ENCODE data around the gene NDUFA8. TPM values are rescaled to one million over a fixed set of nuclear protein-coding genes. Genes with fewer than 3 reads are reported as not detected.

NDUFA8 gene
- total RNA-seq, 1 donor = 25.0 TPM

GRCh38 chr9:122192914-122193525 is 33.4 kb upstream of the NDUFA8 start:
- DNase-seq (ENCODE audit: low read depth) = no peak
- TF ChIP-seq CTCF (IDR thresholded peaks at IDR 0.05; ENCODE audit: insufficient read depth, low read depth, low read length) = no peak
- H3K4me3 ChIP-seq (ENCODE audit: low read depth, low read length) = no peak overlapping the region

GRCh38 chr9:122192261-122192875 is 32.8 kb upstream of the NDUFA8 start:
- H3K4me3 ChIP-seq (ENCODE audit: low read depth, low read length) = no peak overlapping the region
- no peak for TF ChIP-seq CTCF (IDR thresholded peaks at IDR 0.05; ENCODE audit: insufficient read depth, low read depth, low read length)
- no peak for DNase-seq (ENCODE audit: low read depth)

- TF ChIP-seq CTCF (IDR thresholded peaks at IDR 0.05; ENCODE audit: insufficient read depth, low read depth, low read length) = no peak
- H3K4me3 ChIP-seq (ENCODE audit: low read depth, low read length) = no peak overlapping the region
Measured at GRCh38 chr9:122191584-122191983, 32.0 kb upstream of the NDUFA8 start.

GRCh38 chr9:122190597-122191381 is 31.2 kb upstream of the NDUFA8 start:
- no peak overlapping the region for H3K4me3 ChIP-seq (ENCODE audit: low read depth, low read length)
- peak; percentile 14 for DNase-seq (ENCODE audit: low read depth)
- no peak for TF ChIP-seq CTCF (IDR thresholded peaks at IDR 0.05; ENCODE audit: insufficient read depth, low read depth, low read length)

More at GRCh38 chr9:122191584-122191983, 32.0 kb upstream of the NDUFA8 start:
- DNase-seq (ENCODE audit: low read depth) = no peak

GRCh38 chr9:122188369-122188768 is 28.8 kb upstream of the NDUFA8 start:
- no peak overlapping the region for H3K4me3 ChIP-seq (ENCODE audit: low read depth, low read length)
- no peak for DNase-seq (ENCODE audit: low read depth)
- TF ChIP-seq CTCF (IDR thresholded peaks at IDR 0.05; ENCODE audit: insufficient read depth, low read depth, low read length) = no peak

GRCh38 chr9:122186777-122187470 is 27.3 kb upstream of the NDUFA8 start:
- no peak for DNase-seq (ENCODE audit: low read depth)

More at GRCh38 chr9:122186777-122187470, 27.3 kb upstream of the NDUFA8 start:
- no peak for TF ChIP-seq CTCF (IDR thresholded peaks at IDR 0.05; ENCODE audit: insufficient read depth, low read depth, low read length)
- no peak overlapping the region for H3K4me3 ChIP-seq (ENCODE audit: low read depth, low read length)

All from fibroblast of villous mesenchyme (primary cell).